CD1c-positive myeloid dendritic cell (primary cell): ENCODE data around the gene UBE2A.

ENCODE experiments used
- DNase-seq: peaks from one replicate; pipeline ENCODE4 v3.0.0-alpha.2; 2016; ENCODE audit errors: extremely low spot score

UBE2A gene

DNA sequence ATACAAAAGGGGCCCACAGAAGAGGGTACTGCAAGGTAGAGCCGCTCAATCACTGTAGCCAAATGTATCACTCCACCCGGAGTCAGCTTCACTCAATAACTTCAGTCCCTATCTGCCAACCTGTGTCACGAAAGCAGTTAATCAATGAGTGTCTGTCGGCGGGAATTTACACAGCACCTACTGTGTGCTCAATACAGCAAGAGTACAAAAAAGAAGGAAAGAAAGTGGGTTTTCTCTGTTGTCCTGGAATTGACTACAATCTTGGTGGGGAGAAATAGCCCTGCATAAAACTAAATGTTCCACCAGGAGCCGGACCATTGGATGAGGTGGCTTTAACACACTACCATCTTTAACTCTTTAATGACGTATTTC lies 32.6 kb downstream of the UBE2A start:
- DNase-seq = no peak

DNA sequence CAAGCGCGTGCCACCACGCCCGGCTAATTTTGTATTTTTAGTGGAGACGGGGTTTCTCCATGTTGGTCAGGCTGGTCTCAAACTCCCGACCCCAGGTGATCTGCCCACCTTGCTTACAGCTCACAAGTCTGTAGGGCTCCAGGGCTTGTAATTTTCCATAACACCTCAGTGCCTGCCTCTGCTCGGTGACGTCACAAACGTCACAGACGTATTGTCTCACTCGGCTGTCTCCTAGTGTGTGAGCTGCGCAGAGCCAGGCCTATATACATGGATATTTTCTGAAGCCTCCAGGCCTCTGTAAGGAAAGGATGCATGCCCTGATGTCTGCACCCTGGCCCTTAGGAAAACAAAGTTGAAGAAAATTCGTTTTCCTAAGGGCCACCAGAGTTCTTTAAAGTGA lies 40.4 kb downstream of the UBE2A start:
- no peak for DNase-seq

GRCh38 chrX:119617517-119618164 lies 43.3 kb downstream of the UBE2A start:
- peak; percentile 47 for DNase-seq

DNA sequence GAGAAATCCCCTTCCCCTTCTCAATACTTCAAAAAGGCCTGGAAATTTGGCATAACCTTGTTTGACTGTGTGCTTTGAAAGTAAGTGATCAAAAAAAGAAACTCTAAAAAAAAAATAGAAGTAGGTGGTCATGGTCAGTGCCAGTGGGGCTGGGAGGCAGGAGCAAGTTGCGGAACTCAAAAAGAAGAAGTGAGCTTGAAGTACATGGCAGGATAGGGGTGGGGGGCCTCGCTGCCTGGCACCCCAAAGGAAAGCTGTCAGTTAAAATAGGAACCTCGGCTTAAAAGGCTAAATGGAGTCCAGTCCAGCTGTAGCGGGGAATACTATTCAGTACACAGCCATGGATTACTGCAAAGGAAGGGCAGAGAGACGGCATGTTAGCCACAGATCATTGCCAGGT lies 44.1 kb downstream of the UBE2A start:
- peak; percentile 70 for DNase-seq

- peak; percentile 17 for DNase-seq
Measured at GRCh38 chrX:119622356-119623232, 48.2 kb downstream of the UBE2A start.

DNA sequence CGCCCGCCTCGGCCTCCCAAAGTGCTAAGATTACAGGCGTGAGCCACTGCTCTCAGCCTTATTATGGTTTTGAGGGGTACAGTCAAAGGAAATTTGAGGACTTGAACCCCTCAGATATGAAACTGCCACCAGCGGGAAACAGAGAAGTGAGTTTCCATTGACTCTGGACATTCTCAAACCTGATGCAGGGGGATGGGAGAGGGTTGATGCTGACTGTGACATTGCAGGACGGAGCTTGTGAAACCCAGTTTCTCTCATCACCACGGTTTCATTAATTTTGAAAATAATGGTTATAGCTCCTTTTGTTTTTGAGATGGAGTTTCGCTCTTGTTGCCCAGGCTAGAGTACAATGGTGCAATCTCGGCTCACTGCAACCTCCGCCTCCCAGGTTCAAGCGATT lies 50.1 kb downstream of the UBE2A start:
- DNase-seq = no peak

DNA sequence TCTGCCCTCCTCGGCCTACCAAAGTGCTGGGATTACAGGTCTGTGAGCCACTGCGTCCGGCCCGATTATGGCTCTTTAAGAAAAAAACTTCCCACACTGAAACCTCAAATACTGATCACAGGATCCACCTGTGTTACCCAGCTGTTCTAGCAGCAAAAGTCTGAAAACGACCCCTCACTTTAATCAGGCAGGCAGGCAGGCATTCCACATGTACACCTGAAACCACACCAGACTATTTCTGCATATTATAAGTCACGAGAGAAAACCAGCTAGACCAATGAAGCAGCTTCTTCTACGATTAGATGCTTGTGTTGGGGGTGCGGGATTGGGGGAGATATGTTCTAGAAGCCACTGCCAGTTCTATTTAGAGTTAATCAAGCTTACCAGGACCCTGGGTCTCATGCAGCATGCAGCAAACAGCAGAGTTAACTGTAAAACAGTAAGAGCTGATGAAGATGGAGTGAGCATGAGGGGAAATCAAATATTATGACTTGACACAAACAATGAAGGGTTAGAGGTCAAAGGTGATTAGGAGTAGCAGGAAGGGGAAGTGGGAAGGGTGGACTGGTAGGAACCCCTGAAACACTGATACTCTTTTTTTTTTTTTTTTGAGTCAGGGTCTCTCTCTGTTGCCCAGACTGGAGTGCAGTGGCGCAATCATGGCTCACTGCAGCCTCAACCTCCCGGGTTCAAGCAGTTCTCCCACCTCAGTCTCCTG lies 50.7 kb downstream of the UBE2A start:
- no peak for DNase-seq

DNA sequence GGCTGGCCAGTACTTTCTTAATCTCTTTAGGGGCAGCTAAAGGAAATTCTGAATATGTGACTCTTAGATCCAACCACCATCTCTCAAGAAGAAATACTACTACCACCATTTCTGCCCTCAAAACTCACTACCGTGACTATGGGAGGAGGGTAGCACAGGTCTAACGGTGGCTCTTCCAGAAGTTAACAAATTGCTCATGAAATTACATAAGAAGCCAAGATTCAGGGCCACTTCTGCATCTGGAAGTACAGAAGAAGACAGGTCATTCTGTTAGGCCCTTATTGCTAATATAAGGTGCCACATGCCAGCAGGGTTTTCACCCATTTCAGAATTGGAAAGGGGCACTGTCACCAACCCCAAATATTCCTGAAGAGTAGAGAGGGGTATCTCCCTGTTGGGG lies 51.5 kb downstream of the UBE2A start:
- DNase-seq = no peak
